DND-41 (cell line): Measurements from ENCODE around the gene OSCP1.

Source experiments
- ATAC-seq: fragments of 200-7000 bp; cut with Tn5 transposase; 3 replicates; pipeline ENCODE4 v1.9.1; 2021; ENCODE audit warnings: low read depth; ENCODE audit not compliant: insufficient read depth
- DNase-seq: peaks from one replicate; pipeline ENCODE4 v3.0.0-alpha.2; 2020
- H2AFZ ChIP-seq: 2 replicates; pipeline ENCODE4 v1.6.0; 2012; ENCODE audit warnings: low read depth, low read length
- H3K27ac ChIP-seq: 2 replicates; pipeline ENCODE4 v1.5.1; 2012; ENCODE audit warnings: low read length, inconsistent platforms
- H3K27me3 ChIP-seq: fragments of 200-600 bp; sonication (generic); 2 replicates; pipeline ENCODE4 v1.6.0; 2012; ENCODE audit warnings: low read length, mild to moderate bottlenecking, inconsistent platforms; ENCODE audit not compliant: insufficient read depth, poor library complexity
- H3K36me3 ChIP-seq: 2 replicates; pipeline ENCODE4 v1.5.1; 2012; ENCODE audit warnings: low read length, inconsistent platforms; ENCODE audit not compliant: insufficient read depth
- H3K4me1 ChIP-seq: 2 replicates; pipeline ENCODE4 v1.5.1; 2012; ENCODE audit warnings: mild to moderate bottlenecking, low read length; ENCODE audit not compliant: insufficient read depth
- H3K4me2 ChIP-seq: 2 replicates; pipeline ENCODE4 v1.6.0; 2012; ENCODE audit warnings: mild to moderate bottlenecking, moderate library complexity, low read length, inconsistent platforms; ENCODE audit not compliant: insufficient read depth
- H3K4me3 ChIP-seq, 2 experiments: fragments of 200-600 bp in 1 of 2; shearing (Covaris generic) in 1 of 2; 2 replicates each; pipeline ENCODE4 v1.5.1; 2012 to 2016; ENCODE audit warnings: inconsistent platforms in 2 of 2, low read length in 2 of 2, mild to moderate bottlenecking in 2 of 2, low read depth in 1 of 2, moderate library complexity in 1 of 2
- H3K79me2 ChIP-seq: 2 replicates; pipeline ENCODE4 v1.6.0; 2012; ENCODE audit warnings: low read length, inconsistent platforms; ENCODE audit not compliant: insufficient read depth
- H3K9ac ChIP-seq: 2 replicates; pipeline ENCODE4 v1.6.0; 2012; ENCODE audit warnings: low read depth, mild to moderate bottlenecking, inconsistent platforms, low read length, moderate library complexity
- H3K9me3 ChIP-seq: 2 replicates; pipeline ENCODE4 v1.5.1; 2012; ENCODE audit warnings: low read length, moderate library complexity, mild to moderate bottlenecking, inconsistent platforms; ENCODE audit not compliant: insufficient read depth, severe bottlenecking
- H4K20me1 ChIP-seq: 2 replicates; pipeline ENCODE4 v1.6.0; 2012; ENCODE audit warnings: low read length; ENCODE audit not compliant: insufficient read depth
- CTCF ChIP-seq: IDR thresholded peaks from 2 replicates; pipeline ENCODE4 v1.5.1; 2012; ENCODE audit warnings: borderline replicate concordance, low read length, moderate library complexity, mild to moderate bottlenecking; ENCODE audit not compliant: poor library complexity, severe bottlenecking; ENCODE audit errors: extremely low read depth
- EZH2 ChIP-seq: IDR thresholded peaks from 3 replicates; pipeline ENCODE4 v1.6.1; 2012; ENCODE audit warnings: borderline replicate concordance, low read depth, mild to moderate bottlenecking, moderate library complexity, low read length, inconsistent platforms; ENCODE audit not compliant: severe bottlenecking

The OSCP1 gene

GRCh38 chr1:36383240-36383639 is 67.0 kb downstream of the OSCP1 start:
- Histone ChIP-seq H3K27me3 (no peaks in the 10 kb centered on the region), H4K20me1 (peaks cover 17% of the 10 kb centered on the region; the same call in 1 of the 2 replicates), H3K4me2 (0 out of 2 replicates have a peak overlapping the region, but pooled peaks have one; percentile 11), H3K27ac (no peak overlapping the region), H3K9ac (no peak overlapping the region), H3K36me3 (peaks cover 2% of the 10 kb centered on the region; the same call in 1 of the 2 replicates), H3K9me3 (no peaks in the 10 kb centered on the region), H2AFZ (no peak overlapping the region), H3K4me1 (peaks cover 37% of the 10 kb centered on the region), H3K79me2 (peaks cover 65% of the 10 kb centered on the region), H3K4me3 (no peak overlapping the region)
- DNase-seq (no peak), ATAC-seq (no peak)
- TF ChIP-seq CTCF (no peak), EZH2 (no peak)

GRCh38 chr1:36382669-36383068 is 67.6 kb downstream of the OSCP1 start:
- TF ChIP-seq EZH2 (no peak), CTCF (no peak)
- H3K9ac ChIP-seq, result no peak overlapping the region
- H3K79me2 ChIP-seq, result peaks cover 70% of the 10 kb centered on the region
- peaks cover 33% of the 10 kb centered on the region for H3K4me1 ChIP-seq
- ATAC-seq (no peak), DNase-seq (no peak)
- no peak overlapping the region for H3K27ac ChIP-seq
- H2AFZ ChIP-seq, result no peak overlapping the region
- peaks cover 23% of the 10 kb centered on the region; the same call in 1 of the 2 replicates for H4K20me1 ChIP-seq
- H3K4me2 ChIP-seq, result no peak overlapping the region
- H3K9me3 ChIP-seq, result no peaks in the 10 kb centered on the region
- no peaks in the 10 kb centered on the region for H3K27me3 ChIP-seq
- no peak overlapping the region for H3K4me3 ChIP-seq
- H3K36me3 ChIP-seq, result peaks cover 8% of the 10 kb centered on the region

GRCh38 chr1:36382231-36382630 is 68.0 kb downstream of the OSCP1 start:
- ATAC-seq (no peak), DNase-seq (no peak)
- H3K27me3 ChIP-seq, result no peaks in the 10 kb centered on the region
- H3K9ac ChIP-seq, result no peak overlapping the region
- H4K20me1 ChIP-seq, result peaks cover 26% of the 10 kb centered on the region; the same call in 1 of the 2 replicates
- TF ChIP-seq CTCF, result no peak
- TF ChIP-seq EZH2, result no peak
- H3K9me3 ChIP-seq, result no peaks in the 10 kb centered on the region
- no peak overlapping the region for H3K4me2 ChIP-seq
- peaks cover 28% of the 10 kb centered on the region for H3K4me1 ChIP-seq
- H2AFZ ChIP-seq, result no peak overlapping the region
- peaks cover 72% of the 10 kb centered on the region for H3K79me2 ChIP-seq
- no peak overlapping the region for H3K4me3 ChIP-seq
- no peak overlapping the region for H3K27ac ChIP-seq
- peaks cover 9% of the 10 kb centered on the region for H3K36me3 ChIP-seq
